ENCODE measurements around the gene C17orf75. TPM values are rescaled to one million over a fixed set of nuclear protein-coding genes. Genes with fewer than 3 reads are reported as not detected.

Gene C17orf75
- total RNA-seq, 2 experiments from 2014 or later, result 66.1 to 70.9 TPM

DNA sequence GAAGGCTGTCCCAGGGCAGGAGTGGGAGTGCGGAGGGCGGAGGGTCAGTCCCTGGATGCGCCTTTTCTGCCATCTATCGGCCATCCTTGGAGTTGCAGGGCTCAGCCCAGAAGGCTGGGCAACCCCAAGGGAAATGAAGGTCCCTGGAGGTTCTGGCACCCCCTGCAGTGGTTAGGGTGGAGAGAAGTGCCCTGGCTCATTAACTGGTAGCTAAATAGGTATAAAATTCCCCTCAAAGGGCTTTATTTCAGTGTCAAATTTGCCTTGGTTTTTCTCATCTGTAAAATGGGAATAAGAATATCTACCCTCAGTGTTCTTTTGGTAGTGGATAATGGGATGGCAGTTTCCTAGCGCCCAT is 22.4 kb downstream of the C17orf75 start:
- Histone ChIP-seq H4K20me1 (ENCODE audit: insufficient read depth, low read length) (no peaks in the 10 kb centered on the region), H3K9me2 (ENCODE audit: insufficient read depth, low read length) (no peaks in the 10 kb centered on the region), H3K9me3 (ENCODE audit: low read length) (no peaks in the 10 kb centered on the region), H3K4me3 (ENCODE audit: low read depth, low read length, poor library complexity, severe bottlenecking) (no peak overlapping the region), H3K4me1 (ENCODE audit: insufficient read depth, low read length, poor library complexity, severe bottlenecking) (peaks cover 15% of the 10 kb centered on the region), H3K4me2 (ENCODE audit: low read length) (peak overlapping the region; percentile 51; the same call in 1 of the 2 replicates), H2AFZ (ENCODE audit: low read length) (no peak overlapping the region), H3K27ac (ENCODE audit: low read depth, low read length, poor library complexity, severe bottlenecking) (no peak overlapping the region), H3K79me2 (ENCODE audit: insufficient read depth, low read depth, low read length) (no peaks in the 10 kb centered on the region), H3K36me3 (ENCODE audit: insufficient read depth, low read length) (no peaks in the 10 kb centered on the region)
- peak; percentile 82 for DNase-seq (ENCODE audit: low spot score)
- intact Hi-C loops (cut with micrococcal nuclease; ENCODE audit: unreplicated experiment), result loop anchor here (1.0 kb wide), 1 partner anchor 66 kb away; no protein-coding TSS in a partner anchor
- ChIA-PET POLR2A (no interaction called here), CTCF (ENCODE audit: unreplicated experiment) (interaction anchor here (0.7 kb wide), 1 partner anchor 32 kb away, joined by 3 read pairs; no protein-coding TSS in a partner anchor)
- TF ChIP-seq CTCF (conservative IDR thresholded peaks at IDR 0.05; ENCODE audit: low read length) (peak; percentile 96), EZH2phosphoT487 (IDR thresholded peaks at IDR 0.05; ENCODE audit: borderline replicate concordance, low read depth, low read length) (no peak)
- no TSS peak for BruUV-seq (replicated peaks)

DNA sequence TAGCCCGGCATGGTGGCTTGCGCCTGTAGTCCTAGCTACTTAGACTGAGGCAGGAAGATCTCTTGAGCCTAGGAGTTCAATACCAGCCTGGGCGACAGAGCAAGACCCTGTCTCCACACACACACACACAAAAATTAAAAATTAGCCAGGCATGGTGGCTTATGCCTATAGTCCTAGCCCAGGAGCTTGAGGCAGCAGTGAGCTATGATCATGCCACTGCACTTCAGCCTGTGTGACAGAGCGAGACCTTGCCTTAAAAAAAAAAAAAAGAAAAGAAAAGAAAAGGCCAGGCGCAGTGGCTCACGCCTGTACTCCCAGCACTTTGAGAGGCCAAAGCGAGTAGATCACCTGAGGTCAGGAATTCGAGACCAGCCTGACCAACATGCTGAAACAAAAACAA is 23.9 kb downstream of the C17orf75 start:
- intact Hi-C loops (cut with micrococcal nuclease; ENCODE audit: unreplicated experiment), result no loop called here
- ChIA-PET CTCF (ENCODE audit: unreplicated experiment) (interaction anchor here (1.0 kb wide), 1 partner anchor 46 kb away, joined by 3 read pairs; no protein-coding TSS in a partner anchor), POLR2A (no interaction called here)

More for the DNA sequence above, 23.9 kb downstream of the C17orf75 start:
- Histone ChIP-seq H3K4me3 (ENCODE audit: low read depth, low read length, poor library complexity, severe bottlenecking) (no peak overlapping the region), H4K20me1 (ENCODE audit: insufficient read depth, low read length) (no peaks in the 10 kb centered on the region), H3K9me3 (ENCODE audit: low read length) (no peaks in the 10 kb centered on the region), H3K79me2 (ENCODE audit: insufficient read depth, low read depth, low read length) (no peaks in the 10 kb centered on the region), H3K9me2 (ENCODE audit: insufficient read depth, low read length) (no peaks in the 10 kb centered on the region), H3K4me1 (ENCODE audit: insufficient read depth, low read length, poor library complexity, severe bottlenecking) (peaks cover 11% of the 10 kb centered on the region), H2AFZ (ENCODE audit: low read length) (no peak overlapping the region), H3K27ac (ENCODE audit: low read depth, low read length, poor library complexity, severe bottlenecking) (no peak overlapping the region), H3K4me2 (ENCODE audit: low read length) (no peak overlapping the region), H3K36me3 (ENCODE audit: insufficient read depth, low read length) (no peaks in the 10 kb centered on the region)
- DNase-seq (ENCODE audit: low spot score), result no peak
- no TSS peak for BruUV-seq (replicated peaks)
- TF ChIP-seq EZH2phosphoT487 (IDR thresholded peaks at IDR 0.05; ENCODE audit: borderline replicate concordance, low read depth, low read length) (no peak), CTCF (conservative IDR thresholded peaks at IDR 0.05; ENCODE audit: low read length) (no peak)
